ENCODE results near the gene KMT2C.
"Not testable (repeated sequence)": the region's sequence is repeated elsewhere in the genome, so short reads cannot be mapped to it uniquely, and the experiment has no call there.

The KMT2C gene

GRCh38 chr7:152476551-152476950, 40.7 kb upstream of the KMT2C start:
- no peaks in the 10 kb centered on the region for H3K27me3 ChIP-seq
- no peaks in the 10 kb centered on the region for H3K9me3 ChIP-seq
- TF ChIP-seq CTCF (IDR thresholded peaks at IDR 0.05; ENCODE audit: low read depth, low read length) = no peak
- no peak overlapping the region for H3K4me3 ChIP-seq (ENCODE audit: low read depth, low read length)
- no peaks in the 10 kb centered on the region for H3K4me1 ChIP-seq
- DNase-seq = no peak
- H3K36me3 ChIP-seq = no peaks in the 10 kb centered on the region

GRCh38 chr7:152471023-152471620, 35.3 kb upstream of the KMT2C start:
- not testable (repeated sequence) for H3K36me3 ChIP-seq; H3K27me3 ChIP-seq; H3K9me3 ChIP-seq; DNase-seq; H3K4me1 ChIP-seq; H3K4me3 ChIP-seq (ENCODE audit: low read depth, low read length)

GRCh38 chr7:152470251-152471022, 34.6 kb upstream of the KMT2C start:
- not testable (repeated sequence) for H3K36me3 ChIP-seq; H3K9me3 ChIP-seq; H3K27me3 ChIP-seq; H3K4me3 ChIP-seq (ENCODE audit: low read depth, low read length); DNase-seq; H3K4me1 ChIP-seq

- not testable (repeated sequence) for H3K36me3 ChIP-seq; H3K4me1 ChIP-seq; H3K4me3 ChIP-seq (ENCODE audit: low read depth, low read length); H3K27me3 ChIP-seq; H3K9me3 ChIP-seq
- DNase-seq = peak; percentile 21
These were observed 33.8 kb upstream of the KMT2C start for GRCh38 chr7:152469576-152469975.

- Histone ChIP-seq H3K9me3 (peaks cover 5% of the 10 kb centered on the region; the same call in 1 of the 2 replicates), H3K4me3 (ENCODE audit: low read depth, low read length) (no peak overlapping the region), H3K4me1 (0 out of 2 replicates have a peak, but pooled peaks cover 3% of the 10 kb centered on the region), H3K27me3 (no peaks in the 10 kb centered on the region), H3K36me3 (no peaks in the 10 kb centered on the region)
- TF ChIP-seq CTCF (IDR thresholded peaks at IDR 0.05; ENCODE audit: low read depth, low read length) = no peak
- no peak for DNase-seq
These were observed 31.4 kb upstream of the KMT2C start for GRCh38 chr7:152467225-152467624.

- H3K27me3 ChIP-seq = no peaks in the 10 kb centered on the region
- no peaks in the 10 kb centered on the region for H3K36me3 ChIP-seq
- DNase-seq = no peak
- H3K9me3 ChIP-seq = no peaks in the 10 kb centered on the region
- H3K4me1 ChIP-seq = peaks cover 4% of the 10 kb centered on the region
- TF ChIP-seq CTCF (IDR thresholded peaks at IDR 0.05; ENCODE audit: low read depth, low read length) = no peak
- peak overlapping the region; percentile 92 for H3K4me3 ChIP-seq (ENCODE audit: low read depth, low read length)
These were observed 29.2 kb upstream of the KMT2C start for GRCh38 chr7:152465119-152465387.

- no peak for TF ChIP-seq CTCF (IDR thresholded peaks at IDR 0.05; ENCODE audit: low read depth, low read length)
- peaks cover 9% of the 10 kb centered on the region for H3K4me1 ChIP-seq
- no peaks in the 10 kb centered on the region for H3K9me3 ChIP-seq
- H3K4me3 ChIP-seq (ENCODE audit: low read depth, low read length) = peak overlapping the region; percentile 92
- peak; percentile 82 for DNase-seq
- H3K36me3 ChIP-seq = no peaks in the 10 kb centered on the region
- no peaks in the 10 kb centered on the region for H3K27me3 ChIP-seq
These were observed 28.7 kb upstream of the KMT2C start for GRCh38 chr7:152464312-152465118.
